Measurements from ENCODE around the gene PAK5.

The PAK5 gene

GRCh38 chr20:9490631-9491030 is 348.2 kb downstream of the PAK5 start:
- no peak for DNase-seq

- DNase-seq: no peak
These were observed 348.7 kb downstream of the PAK5 start for GRCh38 chr20:9490161-9490560.

- no peak for DNase-seq
These were observed 350.8 kb downstream of the PAK5 start for GRCh38 chr20:9488063-9488462.

All from NCI-H146 (cell line).